SU-DHL-6 (cell line): Measurements from ENCODE around the gene EIF4B.

ENCODE experiments used
- CTCF ChIP-seq: fragments of 200-600 bp; sonication (generic); IDR thresholded peaks from one replicate; pipeline ENCODE4 v1.5.1; 2017; ENCODE audit warnings: antibody characterized with exemption, mild to moderate bottlenecking, low read length, moderate library complexity; ENCODE audit not compliant: insufficient read depth, poor library complexity, severe bottlenecking
- EZH2phosphoT487 ChIP-seq: fragments of 200-600 bp; sonication (generic), shearing (Covaris generic); conservative IDR thresholded peaks from 2 replicates; pipeline ENCODE4 v1.6.1; 2018; ENCODE audit warnings: mild to moderate bottlenecking, antibody characterized with exemption, low read length, moderate library complexity, mixed read lengths

- TF ChIP-seq CTCF: no peak
- TF ChIP-seq EZH2phosphoT487: no peak
Observed at GRCh38 chr12:52969166-52969795, 37.0 kb upstream of the EIF4B start.
